Measurements from ENCODE around the gene MEGF6.

MEGF6 gene

GRCh38 chr1:3548895-3549294 is 62.4 kb downstream of the MEGF6 start:
- Histone ChIP-seq H3K4me1 (ENCODE audit: control insufficient read depth, low read length) (no peaks in the 10 kb centered on the region), H3K9me3 (ENCODE audit: control insufficient read depth, insufficient read depth, low read length) (no peaks in the 10 kb centered on the region), H3F3A (ENCODE audit: control insufficient read depth, insufficient read depth) (no peaks in the 10 kb centered on the region), H3K27me3 (ENCODE audit: control insufficient read depth, low read length) (no peaks in the 10 kb centered on the region), H3K4me2 (ENCODE audit: low read length) (no peak overlapping the region), H4K20me1 (ENCODE audit: control insufficient read depth, insufficient read depth, low read depth, low read length) (no peaks in the 10 kb centered on the region), H3K27ac (ENCODE audit: low read depth, low read length) (no peak overlapping the region), H3K79me2 (ENCODE audit: control insufficient read depth, low read length) (no peaks in the 10 kb centered on the region), H3K4me3 (ENCODE audit: low read length) (no peak overlapping the region), H3K36me3 (ENCODE audit: control insufficient read depth, low read length) (no peaks in the 10 kb centered on the region), H3K9me2 (replicated peaks; ENCODE audit: control insufficient read depth, low read length) (no peaks in the 10 kb centered on the region)
- no peak for TF ChIP-seq EZH2phosphoT487 (IDR thresholded peaks at IDR 0.05; ENCODE audit: borderline replicate concordance, low read length)
- TF ChIP-seq, protein P1, sequence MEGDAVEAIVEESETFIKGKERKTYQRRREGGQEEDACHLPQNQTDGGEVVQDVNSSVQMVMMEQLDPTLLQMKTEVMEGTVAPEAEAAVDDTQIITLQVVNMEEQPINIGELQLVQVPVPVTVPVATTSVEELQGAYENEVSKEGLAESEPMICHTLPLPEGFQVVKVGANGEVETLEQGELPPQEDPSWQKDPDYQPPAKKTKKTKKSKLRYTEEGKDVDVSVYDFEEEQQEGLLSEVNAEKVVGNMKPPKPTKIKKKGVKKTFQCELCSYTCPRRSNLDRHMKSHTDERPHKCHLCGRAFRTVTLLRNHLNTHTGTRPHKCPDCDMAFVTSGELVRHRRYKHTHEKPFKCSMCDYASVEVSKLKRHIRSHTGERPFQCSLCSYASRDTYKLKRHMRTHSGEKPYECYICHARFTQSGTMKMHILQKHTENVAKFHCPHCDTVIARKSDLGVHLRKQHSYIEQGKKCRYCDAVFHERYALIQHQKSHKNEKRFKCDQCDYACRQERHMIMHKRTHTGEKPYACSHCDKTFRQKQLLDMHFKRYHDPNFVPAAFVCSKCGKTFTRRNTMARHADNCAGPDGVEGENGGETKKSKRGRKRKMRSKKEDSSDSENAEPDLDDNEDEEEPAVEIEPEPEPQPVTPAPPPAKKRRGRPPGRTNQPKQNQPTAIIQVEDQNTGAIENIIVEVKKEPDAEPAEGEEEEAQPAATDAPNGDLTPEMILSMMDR (IDR thresholded peaks at IDR 0.05; ENCODE audit: low read depth, low read length, poor library complexity, severe bottlenecking): no peak

GRCh38 chr1:3548156-3548893 is 63.0 kb downstream of the MEGF6 start:
- H3K36me3 ChIP-seq (ENCODE audit: control insufficient read depth, low read length): no peaks in the 10 kb centered on the region
- TF ChIP-seq, protein P1 (IDR thresholded peaks at IDR 0.05; ENCODE audit: low read depth, low read length, poor library complexity, severe bottlenecking): no peak
- no peak for TF ChIP-seq EZH2phosphoT487 (IDR thresholded peaks at IDR 0.05; ENCODE audit: borderline replicate concordance, low read length)
- H3K27ac ChIP-seq (ENCODE audit: low read depth, low read length): no peak overlapping the region
- no peaks in the 10 kb centered on the region for H3K9me3 ChIP-seq (ENCODE audit: control insufficient read depth, insufficient read depth, low read length)
- H3K27me3 ChIP-seq (ENCODE audit: control insufficient read depth, low read length): no peaks in the 10 kb centered on the region
- H3K4me3 ChIP-seq (ENCODE audit: low read length): no peak overlapping the region
- no peaks in the 10 kb centered on the region for H3K79me2 ChIP-seq (ENCODE audit: control insufficient read depth, low read length)
- no peaks in the 10 kb centered on the region for H3K9me2 ChIP-seq (replicated peaks; ENCODE audit: control insufficient read depth, low read length)
- no peaks in the 10 kb centered on the region for H4K20me1 ChIP-seq (ENCODE audit: control insufficient read depth, insufficient read depth, low read depth, low read length)
- H3F3A ChIP-seq (ENCODE audit: control insufficient read depth, insufficient read depth): no peaks in the 10 kb centered on the region
- H3K4me2 ChIP-seq (ENCODE audit: low read length): no peak overlapping the region
- H3K4me1 ChIP-seq (ENCODE audit: control insufficient read depth, low read length): no peaks in the 10 kb centered on the region

DNA sequence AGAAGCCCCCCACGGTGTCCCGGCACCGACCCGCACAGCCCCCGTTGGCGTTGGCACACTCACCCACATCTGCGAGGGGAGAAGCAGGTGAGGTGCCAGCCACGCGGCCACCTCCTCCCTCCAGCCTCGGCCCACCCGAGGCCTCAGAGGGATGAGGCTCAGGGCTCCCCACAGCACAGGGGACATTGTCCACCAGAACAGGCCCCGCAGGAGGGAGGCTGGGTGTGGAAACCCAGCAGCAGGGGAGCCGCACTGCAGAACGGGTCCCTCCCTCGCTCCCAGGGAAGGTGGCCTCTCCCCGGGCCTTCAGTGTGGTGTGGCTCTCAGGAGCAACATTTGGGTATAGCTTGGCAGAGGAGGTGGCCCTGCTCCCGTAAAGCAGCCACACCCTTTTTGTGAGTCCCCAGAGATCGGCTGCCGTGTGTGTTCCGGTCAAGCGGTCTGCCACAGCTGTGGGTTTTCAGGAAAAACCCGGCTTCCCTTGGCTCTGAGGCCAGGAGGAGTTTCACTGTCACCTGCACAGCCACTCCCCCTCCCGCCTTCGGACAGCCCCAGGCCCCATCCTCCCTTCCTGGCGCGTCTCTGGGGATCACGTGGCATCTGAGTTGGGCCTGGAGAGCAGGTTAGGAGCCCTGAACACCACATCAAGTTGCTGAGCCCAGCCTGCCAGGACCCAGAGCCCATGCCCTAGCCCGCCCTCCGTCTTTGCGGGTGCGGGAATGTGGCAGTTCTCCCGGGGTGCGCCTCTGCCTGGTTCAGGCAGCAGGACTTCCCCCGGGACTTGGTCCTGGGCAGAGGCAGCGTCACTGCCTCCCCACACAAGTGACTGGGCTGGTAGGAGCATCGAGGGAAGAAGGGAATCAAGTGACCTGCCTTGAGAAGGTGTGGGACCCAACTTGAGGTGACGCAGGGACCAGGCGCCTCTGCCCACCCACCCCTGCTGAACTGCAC is 64.0 kb downstream of the MEGF6 start:
- no peaks in the 10 kb centered on the region for H3K4me1 ChIP-seq (ENCODE audit: control insufficient read depth, low read length)
- H3K27ac ChIP-seq (ENCODE audit: low read depth, low read length): no peak overlapping the region
- TF ChIP-seq, protein P1 (IDR thresholded peaks at IDR 0.05; ENCODE audit: low read depth, low read length, poor library complexity, severe bottlenecking): no peak
- TF ChIP-seq EZH2phosphoT487 (IDR thresholded peaks at IDR 0.05; ENCODE audit: borderline replicate concordance, low read length): no peak
- no peaks in the 10 kb centered on the region for H4K20me1 ChIP-seq (ENCODE audit: control insufficient read depth, insufficient read depth, low read depth, low read length)
- H3F3A ChIP-seq (ENCODE audit: control insufficient read depth, insufficient read depth): no peaks in the 10 kb centered on the region
- H3K9me3 ChIP-seq (ENCODE audit: control insufficient read depth, insufficient read depth, low read length): no peaks in the 10 kb centered on the region
- H3K36me3 ChIP-seq (ENCODE audit: control insufficient read depth, low read length): no peaks in the 10 kb centered on the region
- no peaks in the 10 kb centered on the region for H3K27me3 ChIP-seq (ENCODE audit: control insufficient read depth, low read length)
- no peaks in the 10 kb centered on the region for H3K79me2 ChIP-seq (ENCODE audit: control insufficient read depth, low read length)
- no peak overlapping the region for H3K4me3 ChIP-seq (ENCODE audit: low read length)
- H3K9me2 ChIP-seq (replicated peaks; ENCODE audit: control insufficient read depth, low read length): no peaks in the 10 kb centered on the region
- H3K4me2 ChIP-seq (ENCODE audit: low read length): no peak overlapping the region
